Ovary (tissue), 10 donors: ENCODE results near the gene PLCH2. TPM values are rescaled to one million over a fixed set of nuclear protein-coding genes. Genes with fewer than 3 reads are reported as not detected.

Experiments
- DNase-seq, 5 donors: peaks; one replicate each; pipeline ENCODE4 v3.0.0-alpha.2; 2019 to 2020
- H3K27ac ChIP-seq, 2 donors: fragments of 200-600 bp; one replicate each; pipeline versions ENCODE4 v1.5.1 to v1.8.0; 2019 to 2022
- H3K27me3 ChIP-seq: fragments of 200-600 bp; one replicate; pipeline ENCODE4 v1.8.0; 2022
- H3K36me3 ChIP-seq: fragments of 200-600 bp; sonication (generic); one replicate; pipeline ENCODE4 v1.5.1; 2019
- H3K4me1 ChIP-seq: one replicate; pipeline ENCODE4 v1.8.1; 2013; ENCODE audit warnings: mild to moderate bottlenecking, moderate library complexity; ENCODE audit not compliant: insufficient read depth
- H3K4me3 ChIP-seq: fragments of 200-600 bp; sonication (generic); one replicate; pipeline ENCODE4 v1.5.1; 2017
- H3K9me3 ChIP-seq, 2 donors: fragments of 200-600 bp in 1 of 2; sonication (generic) in 1 of 2; one replicate each; pipeline versions ENCODE4 v1.5.1 to v1.8.1; 2013 to 2019; ENCODE audit warnings: mild to moderate bottlenecking in 1 of 2, moderate library complexity in 1 of 2
- CTCF ChIP-seq, 3 donors: fragments of 450-650 bp in 2 of 3; fragments of 200-600 bp in 1 of 3; IDR thresholded peaks; one replicate each; pipeline versions ENCODE4 v1.5.1 to v1.8.0; 2016 to 2022; ENCODE audit warnings: antibody characterized with exemption in 3 of 3, mild to moderate bottlenecking in 1 of 3
- EP300 ChIP-seq: sonication (generic); formaldehyde crosslinking; IDR thresholded peaks from one replicate; pipeline ENCODE4 v1.6.1; 2017; ENCODE audit warnings: antibody characterized with exemption
- POLR2A ChIP-seq: fragments of 450-650 bp; IDR thresholded peaks from one replicate; pipeline ENCODE4 v1.6.1; 2017; ENCODE audit warnings: antibody characterized with exemption, mild to moderate bottlenecking, moderate library complexity
- WGBS, 3 donors: extraction: QIAGEN DNeasy Blood & Tissue Kit in 1 of 3; methylation state at CpG; one replicate each; pipeline versions ENCODE4 v1.1.5 to v1.1.7; 2013 to 2017; 5-methylcytosine and 5-hydroxymethylcytosine counted together
- intact Hi-C, 4 donors: fragments of 100-400 bp; cut with DNase I; formaldehyde crosslinking; loops; one replicate each; pipeline versions ENCODE4 v1.11.0 to v1.15.1; 2022 to 2023
- long read RNA-seq, 3 donors: library from polyadenylated mRNA in 2 of 3; unstranded in 2 of 3; transcript quantifications; one replicate each; pipeline ENCODE4 v2.0.0 and lab custom pipeline, GENCODE V29; 2021 to 2026
- polyA plus RNA-seq, 2 donors: library from polyadenylated mRNA; stranded (reverse); fragments of 200-250 nt in 1 of 2; fragments of 350-450 nt in 1 of 2; fragmentation: Illumina TruSeq in 1 of 2; extraction: RNeasy Lipid Tissue Mini Kit (QIAGEN cat#74804) in 1 of 2; gene quantifications; one replicate each; pipeline ENCODE4 v1.2.3, GENCODE V29; 2013 to 2014
- total RNA-seq, 7 donors: library from RNA; depleted of rRNA in 2 of 7; stranded (reverse); fragments of >200 nt in 2 of 7; fragmentation: NEBNext Ultra II Directional in 3 of 7; extraction: Animal tissue kit (Norgen Biotek cat#: 25700) in 3 of 7; gene quantifications; one replicate each; pipeline versions ENCODE4 v1.1.0 to v1.2.4, GENCODE V29; 2016 to 2023
- donor health status: DM: no; HTN: no; CAD: no; lungs with moderate emphysema.
- donor health status: DM: no; HTN: no; CAD: no.
- donor health status: Bipolar disorder and iron deficiency.
- donor health status: DM: yes; HTN: yes; CAD: no.
- donor health status: DM: no; HTN: no; CAD: no.
- donor health status: DM: yes; HTN: yes; CAD: no.

The PLCH2 gene
- under 1 TPM in 6 of 7 donors, not detected in 1; 0.05 to 0.84 (median 0.47) TPM for total RNA-seq
- under 1 TPM; 0.08 to 0.19 TPM for polyA plus RNA-seq
- long read RNA-seq, donor 1 = 0 reads
- long read RNA-seq, donor 2 = 0 reads
- long read RNA-seq, donor 3, partial matches to known transcripts = 1 of 1 reads
- long read RNA-seq, donor 3, other reads (novel, unspliced or antisense) = 0 of 1 reads

- TF ChIP-seq CTCF (IDR thresholded peaks at IDR 0.05) (no peak), EP300 (no peak), POLR2A (no peak)
- Histone ChIP-seq H3K27me3 (no peaks in the 10 kb centered on the region), H3K27ac (no peak within 1 kb of the TSS), H3K4me3 (no peak within 1 kb of the TSS), H3K9me3 (no peaks in the 10 kb centered on the region), H3K36me3 (no peaks in the 10 kb centered on the region), H3K4me1 (no peaks in the 10 kb centered on the region)
- WGBS, 3 donors = 74 to 82% (median 77%) methylated on average over 30 to 34 of the region's 34 CpGs
- DNase-seq = no peak
- intact Hi-C loops = no loop called here
Measured at GRCh38 chr1:2476061-2476999, at the start of gene PLCH2. Gene PLCH2 (plus strand): TSS chr1:2476289. CDS start chr1:2476589, 300 bp downstream.

DNA sequence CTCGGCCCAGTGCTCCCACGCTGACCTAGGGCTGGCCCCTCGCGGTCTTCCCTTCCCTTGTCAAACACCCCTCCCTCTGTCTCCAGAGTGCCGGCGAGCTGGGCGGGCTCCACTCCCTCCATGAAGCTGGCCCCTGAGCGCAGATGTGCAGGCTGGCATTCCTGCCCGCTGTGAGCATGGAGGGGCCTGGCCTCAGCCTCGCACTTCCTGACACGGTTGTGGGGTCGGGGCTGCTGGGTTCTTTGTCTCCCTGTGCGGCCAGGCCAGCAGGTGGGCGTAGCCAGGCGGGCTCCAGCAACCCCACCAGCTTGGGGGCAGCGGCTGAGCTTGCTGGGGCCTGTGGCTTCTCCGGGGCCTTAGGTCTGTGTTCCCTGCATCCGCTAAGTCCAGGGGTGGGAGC is 49.5 kb upstream of the PLCH2 start:
- no peak for TF ChIP-seq EP300
- no peak for DNase-seq
- Histone ChIP-seq H3K4me3 (no peak overlapping the region), H3K4me1 (no peaks in the 10 kb centered on the region), H3K9me3 (peaks cover 0 to 15% of the 10 kb centered on the region in 2 donors), H3K27me3 (no peaks in the 10 kb centered on the region), H3K36me3 (no peaks in the 10 kb centered on the region), H3K27ac (no peak overlapping the region)
- WGBS, 3 donors = 42 to 55% (median 43%) methylated on average over 18 of the region's 18 CpGs
- intact Hi-C loops = no loop called here

DNA sequence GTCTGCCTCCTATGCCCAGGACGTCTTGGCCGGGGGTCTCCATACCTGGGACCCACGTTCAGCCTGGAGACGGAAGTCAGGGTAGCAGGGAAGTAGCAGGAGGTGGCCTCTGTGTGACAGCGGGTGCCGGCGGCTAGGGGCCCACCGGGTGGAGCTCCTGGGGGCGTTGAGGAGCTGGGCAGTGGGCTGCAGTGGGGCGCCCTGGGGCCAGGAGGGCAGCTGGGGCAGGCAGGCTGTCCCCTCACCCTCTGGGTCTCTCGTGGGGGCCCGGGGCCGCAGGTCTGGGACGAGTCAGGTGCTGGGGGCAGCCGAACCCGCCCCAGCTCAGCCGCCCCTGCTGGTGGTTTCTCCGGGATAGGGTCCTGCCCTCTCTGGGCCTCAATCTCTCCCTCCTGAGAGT is 49.0 kb upstream of the PLCH2 start:
- no peaks in the 10 kb centered on the region for H3K4me1 ChIP-seq
- no peak overlapping the region for H3K27ac ChIP-seq
- no peak overlapping the region for H3K4me3 ChIP-seq
- intact Hi-C loops = no loop called here
- TF ChIP-seq EP300 (no peak), CTCF (IDR thresholded peaks at IDR 0.05) (no peak), POLR2A (no peak)
- no peaks in the 10 kb centered on the region for H3K27me3 ChIP-seq
- WGBS, 3 donors = 76 to 84% (median 76%) methylated on average over 18 of the region's 18 CpGs
- no peaks in the 10 kb centered on the region for H3K36me3 ChIP-seq
- DNase-seq = no peak
- H3K9me3 ChIP-seq = peaks cover 0 to 15% of the 10 kb centered on the region in 2 donors

- intact Hi-C loops = no loop called here
- H3K9me3 ChIP-seq = peaks cover 0 to 15% of the 10 kb centered on the region in 2 donors
- H3K4me1 ChIP-seq = no peaks in the 10 kb centered on the region
- H3K36me3 ChIP-seq = no peaks in the 10 kb centered on the region
- H3K27me3 ChIP-seq = no peaks in the 10 kb centered on the region
- H3K27ac ChIP-seq = no peak overlapping the region
- no peak for DNase-seq
- TF ChIP-seq POLR2A (no peak), CTCF (IDR thresholded peaks at IDR 0.05) (no peak), EP300 (no peak)
- H3K4me3 ChIP-seq = no peak overlapping the region
- WGBS, 3 donors = 78 to 86% (median 78%) methylated on average over 10 of the region's 10 CpGs
Measured at GRCh38 chr1:2427976-2428375, 48.1 kb upstream of the PLCH2 start.

GRCh38 chr1:2428490-2428889 is 47.6 kb upstream of the PLCH2 start:
- Histone ChIP-seq H3K4me1 (no peaks in the 10 kb centered on the region), H3K27ac (no peak overlapping the region), H3K4me3 (no peak overlapping the region), H3K36me3 (no peaks in the 10 kb centered on the region), H3K9me3 (peaks cover 0 to 11% of the 10 kb centered on the region in 2 donors), H3K27me3 (no peaks in the 10 kb centered on the region)
- no peak for DNase-seq
- TF ChIP-seq CTCF (IDR thresholded peaks at IDR 0.05) (no peak), EP300 (no peak), POLR2A (no peak)
- intact Hi-C loops = no loop called here
- WGBS, 3 donors = 85 to 90% (median 90%) methylated on average over 22 to 28 of the region's 28 CpGs
